ENCODE results near the gene MICU1.

The MICU1 gene

GRCh38 chr10:72323108-72323749 lies 302.6 kb downstream of the MICU1 start:
- DNase-seq: no peak

GRCh38 chr10:72322280-72323058 lies 303.4 kb downstream of the MICU1 start:
- DNase-seq: peak; percentile 71

GRCh38 chr10:72322030-72322279 lies 303.9 kb downstream of the MICU1 start:
- DNase-seq: no peak

GRCh38 chr10:72321248-72322029 lies 304.4 kb downstream of the MICU1 start:
- DNase-seq: peak; percentile 44

GRCh38 chr10:72320676-72321247 lies 305.1 kb downstream of the MICU1 start:
- DNase-seq: peak; percentile 85

- DNase-seq: peak; percentile 92
Measured at GRCh38 chr10:72319416-72320254, 306.2 kb downstream of the MICU1 start.

- DNase-seq: no peak
Measured at GRCh38 chr10:72318418-72319262, 307.2 kb downstream of the MICU1 start.
